ENCODE results near the gene ANTXRL. TPM values are rescaled to one million over a fixed set of nuclear protein-coding genes. Genes with fewer than 3 reads are reported as not detected.
"Not testable (repeated sequence)": the region's sequence is repeated elsewhere in the genome, so short reads cannot be mapped to it uniquely, and the experiment has no call there.

ANTXRL gene
- total RNA-seq, 4 donors from 2014 or later: not detected

DNA sequence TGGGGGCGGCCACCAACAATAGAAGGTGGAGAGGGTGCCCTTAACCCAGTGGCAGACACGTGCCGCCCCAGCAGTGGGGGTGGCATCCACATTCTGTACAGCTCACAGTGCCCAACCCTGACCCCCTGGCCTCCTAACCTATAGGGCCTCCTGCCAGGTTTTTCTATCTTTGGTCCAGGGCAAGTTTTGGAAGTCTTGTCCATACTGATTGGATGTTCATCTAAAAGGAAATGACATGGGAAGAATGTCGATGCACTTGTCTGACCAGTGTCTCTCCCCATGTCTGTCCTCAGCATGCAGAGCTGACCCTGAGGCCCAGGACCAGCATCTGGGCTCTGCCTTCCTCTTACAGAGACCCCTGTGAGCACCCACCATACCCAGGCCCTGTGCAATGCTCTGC is 32.3 kb upstream of the ANTXRL start:
- no peak for TF ChIP-seq POLR2A (IDR thresholded peaks at IDR 0.05)
- no peak for TF ChIP-seq CTCF (IDR thresholded peaks at IDR 0.05 in 4 of 5, conservative IDR thresholded peaks at IDR 0.05 in 1 of 5)
- Histone ChIP-seq H3K9me3 (no peaks in the 10 kb centered on the region), H3K27ac (no peak overlapping the region), H3K36me3 (no peaks in the 10 kb centered on the region), H3K4me1 (no peaks in the 10 kb centered on the region), H3K27me3 (no peaks in the 10 kb centered on the region), H3K4me3 (no peak overlapping the region)
- intact Hi-C loops (cut with DNase I; ENCODE audit: low total_unique reads): no loop called here
- ATAC-seq (no peak), DNase-seq (no peak)
- in situ Hi-C loops (cut with MboI; ENCODE audit: low sequenced_read_pairs in 4 of 4): no loop called here

DNA sequence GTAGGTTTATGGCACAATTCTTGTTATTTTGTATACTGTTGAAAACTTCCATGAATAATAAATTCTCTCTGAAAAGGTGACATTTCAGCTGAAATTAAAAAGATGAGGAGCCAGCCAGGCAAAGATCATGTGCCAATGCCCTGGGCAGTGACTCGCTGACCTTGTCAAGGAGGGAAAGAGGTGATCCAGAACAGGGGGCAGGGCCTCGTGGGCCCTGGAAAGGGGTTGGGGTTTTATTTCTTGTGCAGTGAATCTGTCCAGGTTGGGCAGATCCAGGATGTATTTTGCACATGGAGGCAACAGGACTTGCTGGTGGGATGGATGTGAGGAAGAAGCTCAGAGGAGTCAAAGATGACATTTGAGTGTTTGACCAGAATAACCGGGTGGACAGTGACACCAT is 31.6 kb upstream of the ANTXRL start:
- H3K4me3 ChIP-seq; H3K4me1 ChIP-seq; ATAC-seq; H3K36me3 ChIP-seq; H3K27me3 ChIP-seq; in situ Hi-C loops (cut with MboI; ENCODE audit: low sequenced_read_pairs in 4 of 4); H3K9me3 ChIP-seq; intact Hi-C loops (cut with DNase I; ENCODE audit: low total_unique reads); DNase-seq; H3K27ac ChIP-seq: not testable (repeated sequence)

GRCh38 chr10:46255801-46256747 is 30.7 kb upstream of the ANTXRL start:
- Histone ChIP-seq H3K9me3 (no peaks in the 10 kb centered on the region), H3K36me3 (no peaks in the 10 kb centered on the region), H3K27me3 (no peaks in the 10 kb centered on the region), H3K27ac (no peak overlapping the region), H3K4me1 (no peaks in the 10 kb centered on the region), H3K4me3 (no peak overlapping the region)
- intact Hi-C loops (cut with DNase I; ENCODE audit: low total_unique reads) (no loop called here), in situ Hi-C loops (cut with MboI; ENCODE audit: low sequenced_read_pairs in 4 of 4) (no loop called here)
- TF ChIP-seq CTCF (IDR thresholded peaks at IDR 0.05 in 4 of 5, conservative IDR thresholded peaks at IDR 0.05 in 1 of 5) (no peak), POLR2A (IDR thresholded peaks at IDR 0.05) (no peak)
- no peak for DNase-seq
- no peak for ATAC-seq

- Histone ChIP-seq H3K4me1 (no peaks in the 10 kb centered on the region), H3K36me3 (no peaks in the 10 kb centered on the region), H3K4me3 (no peak overlapping the region), H3K27me3 (no peaks in the 10 kb centered on the region), H3K27ac (no peak overlapping the region), H3K9me3 (no peaks in the 10 kb centered on the region)
- DNase-seq (no peak), ATAC-seq (no peak)
- intact Hi-C loops (cut with DNase I; ENCODE audit: low total_unique reads): no loop called here
- no peak for TF ChIP-seq POLR2A (IDR thresholded peaks at IDR 0.05)
- no peak for TF ChIP-seq CTCF (IDR thresholded peaks at IDR 0.05 in 4 of 5, conservative IDR thresholded peaks at IDR 0.05 in 1 of 5)
- in situ Hi-C loops (cut with MboI; ENCODE audit: low sequenced_read_pairs in 4 of 4): no loop called here
Observed at GRCh38 chr10:46257099-46257498, 29.7 kb upstream of the ANTXRL start.

DNA sequence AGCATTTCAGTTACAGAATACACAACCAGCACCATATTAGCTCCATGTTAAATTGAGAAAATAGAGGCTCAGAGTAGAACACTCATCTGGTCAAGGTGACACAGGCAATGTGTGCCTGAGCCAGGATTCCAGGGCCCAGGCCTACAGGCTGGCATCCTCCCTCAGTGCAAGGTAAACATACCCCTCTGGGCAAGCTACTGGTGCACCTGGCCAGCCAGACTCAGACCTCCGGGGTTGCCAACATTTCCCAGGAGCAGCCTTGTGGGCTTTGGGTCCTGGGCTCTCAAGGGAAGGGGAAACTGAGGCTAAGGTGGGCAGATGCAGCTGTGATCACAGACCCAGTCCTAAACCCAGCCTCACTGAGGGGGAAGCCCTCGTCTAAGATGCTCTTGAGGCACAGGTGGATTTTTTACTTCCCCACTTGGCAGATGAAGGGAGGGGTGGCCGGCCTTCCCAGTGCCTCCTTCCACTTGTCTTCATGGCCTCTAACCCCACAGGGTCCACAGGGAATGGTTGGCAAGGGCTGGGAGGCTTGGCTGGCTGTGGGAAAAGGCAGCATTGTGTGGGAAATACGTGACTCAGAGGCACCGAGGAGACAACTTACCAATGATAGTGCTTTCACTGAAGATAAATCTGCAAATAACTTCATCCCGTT is 23.8 kb upstream of the ANTXRL start:
- intact Hi-C loops (cut with DNase I; ENCODE audit: low total_unique reads); in situ Hi-C loops (cut with MboI; ENCODE audit: low sequenced_read_pairs in 4 of 4); H3K36me3 ChIP-seq; H3K9me3 ChIP-seq; H3K27ac ChIP-seq; H3K27me3 ChIP-seq; ATAC-seq; H3K4me1 ChIP-seq; DNase-seq; H3K4me3 ChIP-seq: not testable (repeated sequence)
